ENCODE results near the gene STARD3.

- TF ChIP-seq POLR2A (IDR thresholded peaks at IDR 0.05; ENCODE audit: low read depth) (no peak), POLR2AphosphoS5 (IDR thresholded peaks at IDR 0.05) (no peak)
- TF ChIP-seq, protein P1, sequence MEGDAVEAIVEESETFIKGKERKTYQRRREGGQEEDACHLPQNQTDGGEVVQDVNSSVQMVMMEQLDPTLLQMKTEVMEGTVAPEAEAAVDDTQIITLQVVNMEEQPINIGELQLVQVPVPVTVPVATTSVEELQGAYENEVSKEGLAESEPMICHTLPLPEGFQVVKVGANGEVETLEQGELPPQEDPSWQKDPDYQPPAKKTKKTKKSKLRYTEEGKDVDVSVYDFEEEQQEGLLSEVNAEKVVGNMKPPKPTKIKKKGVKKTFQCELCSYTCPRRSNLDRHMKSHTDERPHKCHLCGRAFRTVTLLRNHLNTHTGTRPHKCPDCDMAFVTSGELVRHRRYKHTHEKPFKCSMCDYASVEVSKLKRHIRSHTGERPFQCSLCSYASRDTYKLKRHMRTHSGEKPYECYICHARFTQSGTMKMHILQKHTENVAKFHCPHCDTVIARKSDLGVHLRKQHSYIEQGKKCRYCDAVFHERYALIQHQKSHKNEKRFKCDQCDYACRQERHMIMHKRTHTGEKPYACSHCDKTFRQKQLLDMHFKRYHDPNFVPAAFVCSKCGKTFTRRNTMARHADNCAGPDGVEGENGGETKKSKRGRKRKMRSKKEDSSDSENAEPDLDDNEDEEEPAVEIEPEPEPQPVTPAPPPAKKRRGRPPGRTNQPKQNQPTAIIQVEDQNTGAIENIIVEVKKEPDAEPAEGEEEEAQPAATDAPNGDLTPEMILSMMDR (IDR thresholded peaks at IDR 0.05) = no peak
These were observed 51.5 kb downstream of the STARD3 start for GRCh38 chr17:39688475-39688835.

Data from esophagus muscularis mucosa (tissue), 3 donors.